GM18867 (cell line): ENCODE data around the gene NXNL1.

ENCODE experiments used
- ATAC-seq: cut with Tn5 transposase; IDR thresholded peaks from one replicate; pipeline ENCODE4 v1.9.1; 2021; ENCODE audit warnings: mild to moderate bottlenecking, moderate library complexity; ENCODE audit not compliant: unreplicated experiment

The NXNL1 gene

DNA sequence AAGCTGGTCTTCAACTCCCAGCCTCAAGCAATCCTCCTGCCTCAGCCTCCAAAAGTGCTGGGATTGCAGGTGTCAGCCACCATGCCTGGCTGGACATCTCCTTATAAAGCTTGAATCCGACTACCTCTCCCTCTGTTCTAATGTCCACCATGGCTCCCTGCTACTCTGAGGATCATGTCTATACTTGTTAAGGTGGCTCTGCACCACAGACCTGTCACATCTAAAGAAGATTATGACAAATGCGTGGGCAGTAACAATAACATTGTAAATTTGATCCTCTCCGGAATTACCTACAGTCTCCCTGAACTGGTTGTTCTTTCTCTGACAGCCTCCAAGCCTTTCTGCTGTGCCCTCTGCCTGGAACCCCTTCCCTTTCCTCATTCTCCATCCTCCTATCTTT, 1.8 kb downstream of the NXNL1 start:
- no peak for ATAC-seq

DNA sequence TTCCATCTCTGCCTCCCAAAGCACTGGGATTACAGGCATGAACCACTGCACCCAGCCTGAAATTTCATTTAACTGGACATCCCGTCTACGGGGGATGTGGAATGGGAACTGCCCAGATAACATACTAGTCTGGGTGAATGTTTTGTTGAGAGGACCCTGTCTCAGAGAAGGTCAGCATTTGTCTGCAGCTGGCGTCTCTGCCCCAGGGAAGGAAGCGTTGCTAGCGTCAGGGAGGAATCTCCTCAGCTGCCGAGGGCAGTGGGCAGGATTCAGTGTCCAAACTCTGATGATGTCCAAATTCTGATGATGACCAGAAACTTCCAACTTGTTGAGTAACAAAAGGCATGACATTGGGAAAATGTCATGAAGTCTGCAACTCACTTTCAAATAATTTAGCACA, 3.1 kb downstream of the NXNL1 start:
- no peak for ATAC-seq

DNA sequence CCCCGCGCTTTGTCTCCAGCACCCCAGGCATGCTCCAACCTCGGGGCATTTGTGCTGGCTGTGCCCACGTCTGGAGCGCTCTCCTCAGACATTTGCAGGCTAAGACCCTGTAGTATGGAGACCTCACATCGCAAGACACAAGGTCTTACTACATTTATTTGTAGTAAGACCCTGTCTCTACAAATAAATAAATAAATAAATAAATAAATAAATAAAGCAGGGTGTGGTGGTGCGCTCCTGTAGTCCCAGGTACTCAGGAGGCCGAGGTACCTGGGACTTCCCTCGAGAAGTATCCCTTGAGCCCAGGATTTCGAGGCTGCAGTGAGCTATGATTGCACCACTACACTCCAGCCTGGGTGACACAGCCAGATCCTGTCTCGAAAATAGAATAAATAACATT, 4.6 kb downstream of the NXNL1 start:
- ATAC-seq, result no peak

GRCh38 chr19:17455308-17456123, 5.2 kb downstream of the NXNL1 start:
- no peak for ATAC-seq

DNA sequence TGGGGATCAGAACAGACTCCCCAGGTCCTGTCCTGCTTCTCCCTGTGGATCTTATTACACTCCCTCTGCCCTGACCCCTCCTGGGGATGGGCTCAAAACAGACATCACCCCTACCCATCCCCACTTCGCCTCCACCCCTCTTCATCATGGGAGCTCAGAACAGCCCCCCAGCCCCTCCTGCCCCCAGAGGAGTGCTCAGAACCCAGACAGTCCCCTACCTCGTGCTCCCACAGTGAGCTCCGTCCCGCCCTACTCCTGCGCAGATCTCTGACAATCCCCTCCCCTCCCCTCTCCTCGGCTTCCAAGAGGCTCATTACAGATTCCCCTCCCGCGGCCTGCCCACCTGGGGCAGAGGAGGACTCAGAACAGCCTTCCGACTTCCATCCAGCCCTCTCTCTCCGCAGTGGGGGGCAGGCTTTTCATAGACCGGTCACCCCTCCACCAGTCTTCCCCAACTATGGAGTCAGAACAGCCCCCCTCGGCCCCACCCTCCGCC, 6.1 kb downstream of the NXNL1 start:
- no peak for ATAC-seq

- ATAC-seq, result no peak
These were observed 8.9 kb downstream of the NXNL1 start for GRCh38 chr19:17451820-17452219.

GRCh38 chr19:17450264-17451075, 10.3 kb downstream of the NXNL1 start:
- no peak for ATAC-seq

DNA sequence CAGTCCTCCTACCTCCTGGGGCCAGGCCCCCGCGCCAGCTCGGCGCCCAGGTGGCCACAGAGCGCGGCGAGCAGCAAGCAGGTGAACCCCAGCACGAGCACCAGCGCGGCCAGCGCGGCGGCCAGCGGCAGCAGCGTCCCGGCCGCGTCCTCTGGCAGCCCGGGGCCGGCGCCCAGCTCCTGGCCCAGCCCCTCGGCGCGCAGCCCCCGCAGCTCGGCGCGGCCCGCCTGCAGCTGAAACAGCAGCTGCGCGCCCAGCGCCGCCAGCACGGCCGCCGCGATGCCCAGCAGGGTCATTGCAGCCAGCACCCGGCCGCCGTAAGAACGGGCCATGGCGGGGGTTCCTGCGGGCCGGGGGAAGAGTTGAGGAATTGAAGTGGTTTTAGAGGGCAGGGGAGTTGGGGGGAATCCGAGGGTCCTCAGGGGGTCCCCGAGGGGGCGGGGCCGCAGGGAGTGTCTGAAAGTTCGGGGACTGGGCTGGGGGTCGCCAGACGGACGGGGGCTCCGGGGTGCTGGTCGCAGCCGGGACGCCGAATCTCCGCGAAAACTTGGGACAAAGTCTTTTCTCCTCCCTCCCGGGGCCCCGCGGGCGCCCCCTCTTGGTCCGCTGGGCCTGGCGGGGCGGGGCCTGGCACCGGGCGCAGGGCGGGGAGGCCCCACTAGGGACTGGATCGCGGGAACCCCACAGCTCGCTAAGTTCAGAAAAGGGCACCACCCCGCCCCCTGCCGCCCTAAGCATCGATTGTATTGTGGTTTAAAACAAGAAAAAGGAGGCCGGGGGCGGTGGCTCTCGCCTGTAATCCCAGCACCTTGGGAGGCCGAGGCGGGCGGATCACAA, 12.4 kb downstream of the NXNL1 start, which contains the start of gene TMEM221:
Gene TMEM221 (minus strand): TSS at position 538 of the 837 bp plus-strand sequence. CDS start 206 bp downstream, at position 332.
- ATAC-seq, result no peak

- no peak for ATAC-seq
These were observed 13.0 kb downstream of the NXNL1 start for GRCh38 chr19:17447704-17448130.

DNA sequence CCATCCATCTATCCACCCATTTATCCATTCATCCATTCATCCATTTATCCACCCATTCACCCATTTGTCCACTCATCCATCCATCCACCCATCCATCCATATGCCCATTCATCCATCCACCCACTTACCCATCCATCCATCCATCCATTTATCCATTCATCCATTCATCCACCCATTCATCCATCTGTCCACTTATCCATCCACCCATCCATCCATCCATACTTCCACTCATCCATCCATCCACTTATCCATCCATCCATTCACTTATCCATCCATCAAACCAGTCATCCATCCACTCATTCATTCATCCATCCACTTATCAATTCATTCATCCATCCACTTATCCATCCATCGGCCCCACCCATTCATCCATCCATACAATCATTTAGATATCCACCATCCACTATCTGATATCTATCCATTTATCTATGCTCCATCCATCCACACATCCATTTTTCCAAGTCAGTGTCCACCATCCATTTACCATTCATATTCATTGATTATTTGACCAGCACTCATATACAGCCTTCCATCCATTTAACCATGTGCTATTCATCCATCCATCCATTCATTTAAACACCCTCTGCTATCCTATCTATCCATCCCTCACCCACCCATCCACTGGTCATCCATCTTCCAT, 15.1 kb downstream of the NXNL1 start:
- ATAC-seq, result no peak

DNA sequence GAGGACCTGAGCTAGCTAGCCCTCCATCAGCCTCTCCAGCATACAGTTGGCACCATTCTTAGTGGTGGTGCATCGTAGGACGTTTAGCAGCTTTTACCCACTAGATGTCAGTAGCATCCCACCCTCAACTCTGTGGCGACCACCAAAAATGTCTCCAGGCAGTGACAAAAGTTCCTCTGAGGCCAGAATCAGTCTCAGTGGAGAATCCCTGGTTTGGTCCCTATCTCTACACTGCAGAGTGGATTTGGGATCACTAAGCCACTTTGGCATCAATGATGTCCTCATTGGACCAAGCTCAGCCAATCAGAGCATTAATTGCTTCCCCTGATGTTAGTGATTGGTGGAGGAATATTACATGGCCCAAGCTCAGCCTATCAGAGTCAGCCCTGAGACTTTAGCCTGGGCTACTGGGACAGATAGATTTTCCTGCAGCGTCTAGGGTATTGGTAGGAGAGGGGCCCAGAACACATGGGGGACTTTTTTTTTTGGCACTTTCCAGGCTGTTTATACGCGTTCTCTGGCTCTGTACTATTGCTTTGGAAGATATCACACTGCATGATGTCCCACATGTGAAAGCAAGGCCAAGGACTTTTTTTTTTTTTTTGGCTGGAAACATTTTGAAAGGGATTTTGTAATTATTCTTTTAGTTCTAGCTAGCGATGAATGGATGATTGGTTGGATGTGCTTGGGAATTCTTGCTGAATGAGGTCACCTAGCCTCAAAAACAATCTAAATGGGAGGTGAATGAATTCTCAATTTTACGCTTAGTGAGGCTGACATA, 19.3 kb downstream of the NXNL1 start:
- ATAC-seq, result no peak

DNA sequence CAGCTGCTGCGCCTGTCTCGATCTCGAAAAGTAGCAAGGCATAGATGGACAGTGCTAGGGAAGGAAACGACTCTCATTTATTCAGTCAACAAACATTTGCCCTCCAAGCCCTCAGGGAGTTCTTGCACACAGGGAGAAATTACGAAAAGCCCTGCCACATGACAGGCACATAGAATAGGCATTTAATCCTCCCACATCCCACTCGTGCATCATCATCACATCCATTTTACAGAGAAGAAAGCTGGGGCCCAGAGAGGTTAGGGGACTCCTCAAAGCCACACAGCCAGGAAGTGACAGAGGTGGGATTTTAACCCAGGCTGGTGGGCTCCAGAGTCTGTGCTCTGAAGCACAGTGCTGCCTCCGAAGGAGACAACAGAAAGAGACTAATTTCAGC, 23.9 kb downstream of the NXNL1 start:
- ATAC-seq, result no peak

- no peak for ATAC-seq
These were observed 24.4 kb downstream of the NXNL1 start for GRCh38 chr19:17436094-17436873.

GRCh38 chr19:17435218-17435617, 25.5 kb downstream of the NXNL1 start:
- ATAC-seq, result no peak

DNA sequence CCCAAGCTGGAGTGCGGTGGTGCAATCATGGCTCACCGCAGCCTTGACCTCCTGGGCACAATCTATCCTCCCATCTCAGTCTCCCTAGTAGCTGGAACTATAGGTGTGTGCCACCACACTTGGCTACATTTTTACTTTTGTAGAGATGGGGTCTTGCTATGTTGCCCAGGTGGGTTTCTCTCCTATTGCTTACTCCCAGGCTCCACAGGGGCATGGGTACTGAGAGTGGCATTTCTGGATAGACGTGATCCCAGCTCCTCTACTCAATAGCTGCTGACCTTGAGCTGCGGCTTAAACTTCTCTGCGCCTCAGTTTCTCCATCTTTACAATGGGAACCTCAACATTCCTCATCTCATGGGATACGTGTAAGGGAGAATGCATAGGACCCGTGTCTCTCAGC, 29.3 kb downstream of the NXNL1 start:
- ATAC-seq, result no peak

DNA sequence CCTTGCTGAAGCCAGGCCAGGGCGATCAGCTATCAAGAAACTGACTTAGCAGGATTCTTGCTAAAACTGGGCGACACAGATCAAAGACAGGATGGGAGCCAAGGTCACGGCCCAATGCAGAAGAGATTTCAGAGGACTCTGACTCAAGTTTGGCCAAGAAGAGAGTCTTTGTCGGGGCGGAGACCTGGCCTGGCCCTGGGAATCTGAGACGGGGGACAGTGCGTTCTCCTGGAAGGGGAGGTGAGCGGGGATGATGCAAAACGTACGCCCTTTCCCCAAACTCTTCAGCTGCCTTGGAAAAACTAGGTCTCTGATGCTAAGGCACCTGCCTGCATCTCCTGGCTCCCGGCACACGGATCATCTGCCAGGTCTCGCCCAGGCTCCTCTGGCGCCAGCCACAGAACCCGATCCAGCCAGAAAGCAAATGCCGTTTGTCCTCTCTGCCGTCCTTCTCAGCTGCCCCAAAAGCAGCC, 31.0 kb downstream of the NXNL1 start:
- ATAC-seq, result no peak

DNA sequence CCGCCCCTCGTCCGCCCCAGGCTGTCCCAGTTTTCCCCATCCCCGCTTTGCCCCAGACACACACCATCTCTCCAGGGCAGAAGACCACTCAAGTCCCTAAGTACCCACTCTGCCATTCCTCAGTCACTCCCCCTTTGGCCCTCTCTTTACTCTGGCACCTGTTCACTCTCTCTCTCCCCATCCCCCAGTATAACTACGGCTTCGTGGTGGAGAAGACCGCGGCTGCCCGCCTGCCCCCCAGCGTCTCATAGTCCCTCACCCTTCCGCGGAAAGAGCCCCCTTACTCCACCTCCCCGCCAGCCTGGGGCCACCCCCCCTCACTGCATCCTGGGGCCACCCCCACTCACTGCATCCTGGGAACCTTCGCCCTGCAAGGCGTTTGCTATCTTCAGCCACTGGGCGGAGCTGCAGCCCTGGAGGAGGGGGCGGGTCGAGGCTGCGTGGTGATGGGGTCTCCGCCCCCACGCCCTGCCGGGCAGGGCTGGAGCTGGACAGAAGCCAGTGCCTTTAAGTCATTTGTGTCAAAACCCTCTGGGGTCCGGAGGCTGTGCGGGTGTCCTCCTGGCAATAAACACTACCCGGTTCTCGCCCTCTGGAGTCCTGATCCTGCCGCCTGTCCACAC, 35.9 kb downstream of the NXNL1 start:
- no peak for ATAC-seq

DNA sequence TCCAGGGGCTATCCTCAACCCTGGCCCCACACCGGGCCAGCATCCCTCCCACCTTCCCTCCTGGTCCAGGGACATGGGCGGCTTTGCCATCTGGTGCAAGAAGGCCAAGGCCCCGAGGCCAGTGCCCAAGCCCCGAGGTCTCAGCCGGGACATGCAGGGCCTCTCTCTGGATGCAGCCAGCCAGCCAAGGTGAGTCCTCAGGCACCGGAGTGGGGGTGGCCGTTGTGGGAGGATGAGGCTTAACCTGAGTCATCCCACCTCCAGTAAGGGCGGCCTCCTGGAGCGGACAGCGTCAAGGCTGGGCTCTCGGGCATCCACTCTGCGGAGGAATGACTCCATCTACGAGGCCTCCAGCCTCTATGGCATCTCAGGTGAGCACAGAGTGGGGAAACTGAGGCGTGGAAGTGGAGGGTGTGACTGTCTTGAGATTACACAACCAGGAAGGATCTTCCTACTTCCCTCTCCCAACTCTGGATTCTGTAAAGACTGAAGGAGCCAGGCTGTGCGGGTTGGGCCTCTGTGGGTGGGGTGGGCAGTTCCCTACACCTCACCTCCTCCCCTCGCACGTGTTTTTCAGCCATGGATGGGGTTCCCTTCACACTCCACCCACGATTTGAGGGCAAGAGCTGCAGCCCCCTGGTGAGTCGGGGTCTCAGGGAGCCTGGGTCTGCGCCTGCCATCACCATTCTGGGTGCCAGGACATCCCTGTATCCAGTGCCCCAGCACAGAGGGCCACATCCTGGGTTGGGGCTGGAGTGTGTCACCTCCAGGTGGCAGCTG, 37.1 kb downstream of the NXNL1 start:
- ATAC-seq, result no peak
